Measurements from ENCODE around the gene TOR1AIP2.

DNA sequence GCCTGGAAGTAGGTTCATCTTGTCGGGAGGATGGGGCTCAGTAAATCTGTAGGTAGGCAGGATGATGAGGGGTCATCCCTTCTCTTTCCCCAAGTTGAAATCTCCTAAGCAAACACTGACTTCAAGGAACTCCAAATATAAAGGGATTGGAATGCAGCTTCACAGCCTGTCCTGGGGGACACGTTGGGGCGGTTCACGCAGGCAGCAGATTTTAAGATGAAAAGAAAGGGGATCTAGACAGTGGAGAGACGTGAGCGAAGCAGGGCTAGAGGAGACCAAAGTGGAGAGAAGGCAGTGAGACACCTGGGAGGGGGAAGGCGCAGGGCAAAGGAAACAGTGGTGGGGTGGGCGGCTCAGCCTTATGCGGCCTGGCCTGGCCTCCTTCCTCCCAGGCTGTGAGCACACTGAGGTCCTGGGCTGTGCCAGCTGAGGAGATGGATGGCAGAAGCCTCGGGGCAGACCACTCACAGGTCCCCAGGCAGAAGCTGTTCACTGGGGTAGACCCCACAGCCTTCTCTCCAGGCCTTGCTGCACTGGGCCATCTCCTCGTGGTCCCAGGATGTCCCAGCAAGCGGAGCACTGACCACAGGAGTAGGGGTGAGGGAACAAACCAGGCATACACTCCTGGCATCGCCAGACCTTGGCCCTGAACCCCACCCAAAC lies 51.7 kb downstream of the TOR1AIP2 start:
- TF ChIP-seq CTCF (IDR thresholded peaks at IDR 0.05), result no peak
- no peak for TF ChIP-seq POLR2AphosphoS5 (IDR thresholded peaks at IDR 0.05)
- TF ChIP-seq EP300 (IDR thresholded peaks at IDR 0.05), result no peak
- no peak for TF ChIP-seq POLR2A (IDR thresholded peaks at IDR 0.05)
